C4-2B (cell line): ENCODE results near the gene ALDH1L1.

Source experiments
- H3K27ac ChIP-seq: fragments of 450-650 bp; 2 replicates; pipeline ENCODE4 v1.5.1; 2017
- CTCF ChIP-seq: fragments of 450-650 bp; conservative IDR thresholded peaks from 2 replicates; pipeline ENCODE4 v1.5.1; 2017; ENCODE audit warnings: mild to moderate bottlenecking
- ZFX ChIP-seq: fragments of 450-650 bp; IDR thresholded peaks from 2 replicates; pipeline ENCODE4 v1.6.1; 2017

Gene ALDH1L1

GRCh38 chr3:126117786-126118185 is 62.6 kb downstream of the ALDH1L1 start:
- no peak for TF ChIP-seq CTCF

GRCh38 chr3:126117212-126117611 is 63.2 kb downstream of the ALDH1L1 start:
- TF ChIP-seq ZFX: no peak
- TF ChIP-seq CTCF: no peak
- H3K27ac ChIP-seq: no peak overlapping the region

More at GRCh38 chr3:126117786-126118185, 62.6 kb downstream of the ALDH1L1 start:
- H3K27ac ChIP-seq: no peak overlapping the region

DNA sequence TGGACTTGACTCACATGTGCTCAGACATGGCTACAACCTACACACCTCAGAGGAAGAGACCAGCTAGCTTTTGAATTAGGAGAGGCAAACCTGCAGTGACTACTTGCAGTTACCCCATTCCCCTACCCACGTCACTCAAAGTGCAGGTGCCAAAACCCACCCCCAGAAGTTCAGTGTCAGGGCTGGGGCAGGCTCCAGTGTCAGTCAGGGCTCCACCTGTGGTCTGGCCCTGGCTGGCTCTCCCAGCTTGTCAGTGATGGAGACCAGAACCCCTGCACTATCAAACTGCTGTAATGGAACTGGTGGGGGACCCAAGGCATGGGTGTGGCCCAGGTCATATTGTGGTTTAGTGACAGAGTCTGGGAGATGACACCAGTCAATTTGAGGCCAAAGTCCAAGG is 63.9 kb downstream of the ALDH1L1 start:
- TF ChIP-seq ZFX (no peak), CTCF (no peak)
- no peak overlapping the region for H3K27ac ChIP-seq

DNA sequence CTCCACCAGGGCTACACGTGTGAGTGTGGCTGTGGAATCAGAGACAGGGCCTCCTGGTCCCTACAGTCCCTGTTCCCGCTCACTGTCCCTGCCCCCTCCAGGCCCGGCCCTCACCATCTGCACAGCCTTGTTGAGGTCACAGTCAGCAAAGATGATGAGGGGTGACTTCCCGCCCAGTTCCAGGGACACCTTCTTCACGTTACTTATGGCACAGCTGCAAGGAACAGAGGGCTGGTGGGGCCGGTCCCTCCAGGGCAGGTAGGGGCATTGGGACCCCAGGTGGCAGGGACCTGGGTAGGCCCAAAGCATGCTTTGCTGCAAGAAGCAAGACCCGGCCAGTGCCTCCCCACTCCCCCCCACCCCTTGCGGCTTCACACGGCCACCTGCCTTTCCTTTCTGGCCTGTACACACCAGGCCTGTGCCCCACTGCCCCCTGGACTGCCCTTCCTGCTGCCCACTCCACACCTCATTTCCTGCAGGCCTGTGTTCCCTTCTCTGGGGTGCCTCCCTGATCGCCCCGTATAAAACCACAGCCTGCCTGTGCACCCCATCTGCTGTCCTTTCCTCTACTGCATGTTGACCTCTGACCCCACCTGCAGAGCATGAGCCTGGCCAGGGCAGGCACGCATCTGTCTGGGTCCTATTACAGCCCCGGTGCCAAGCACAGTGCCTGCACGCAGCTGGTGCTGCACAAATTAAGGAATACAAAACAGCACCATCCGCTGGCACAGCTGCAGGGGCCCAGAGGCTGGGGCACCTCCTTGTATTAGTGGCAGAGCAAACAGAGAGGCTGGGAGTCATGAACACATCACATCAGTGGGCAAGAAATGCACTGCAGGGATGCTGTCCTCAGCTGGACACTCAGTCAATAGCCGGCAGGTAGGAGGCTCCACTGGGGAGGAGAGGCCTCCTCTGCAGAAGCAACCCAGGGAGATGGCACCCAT is 65.7 kb downstream of the ALDH1L1 start:
- H3K27ac ChIP-seq: no peak overlapping the region
- TF ChIP-seq CTCF (no peak), ZFX (no peak)

GRCh38 chr3:126113733-126114442 is 66.5 kb downstream of the ALDH1L1 start:
- no peak overlapping the region for H3K27ac ChIP-seq
- TF ChIP-seq ZFX: no peak
- TF ChIP-seq CTCF: no peak; the same call in 1 of the 2 replicates

DNA sequence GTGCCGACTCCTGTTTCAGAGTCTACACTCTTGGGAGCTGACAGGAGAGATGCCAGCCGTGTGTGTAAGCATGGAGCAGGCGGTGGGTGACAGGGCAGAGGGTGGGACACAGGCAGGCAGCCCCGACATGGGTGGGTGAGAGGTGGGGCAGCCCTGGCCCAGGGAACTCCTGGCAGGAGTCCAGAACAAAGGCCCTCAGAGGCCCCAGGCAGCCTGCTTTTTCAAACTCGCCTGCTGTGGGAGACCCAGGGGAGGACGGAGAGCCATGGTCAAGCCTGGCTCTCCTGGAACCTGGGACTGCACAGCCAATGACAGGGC is 67.2 kb downstream of the ALDH1L1 start:
- no peak overlapping the region for H3K27ac ChIP-seq
- no peak for TF ChIP-seq CTCF
- no peak for TF ChIP-seq ZFX

DNA sequence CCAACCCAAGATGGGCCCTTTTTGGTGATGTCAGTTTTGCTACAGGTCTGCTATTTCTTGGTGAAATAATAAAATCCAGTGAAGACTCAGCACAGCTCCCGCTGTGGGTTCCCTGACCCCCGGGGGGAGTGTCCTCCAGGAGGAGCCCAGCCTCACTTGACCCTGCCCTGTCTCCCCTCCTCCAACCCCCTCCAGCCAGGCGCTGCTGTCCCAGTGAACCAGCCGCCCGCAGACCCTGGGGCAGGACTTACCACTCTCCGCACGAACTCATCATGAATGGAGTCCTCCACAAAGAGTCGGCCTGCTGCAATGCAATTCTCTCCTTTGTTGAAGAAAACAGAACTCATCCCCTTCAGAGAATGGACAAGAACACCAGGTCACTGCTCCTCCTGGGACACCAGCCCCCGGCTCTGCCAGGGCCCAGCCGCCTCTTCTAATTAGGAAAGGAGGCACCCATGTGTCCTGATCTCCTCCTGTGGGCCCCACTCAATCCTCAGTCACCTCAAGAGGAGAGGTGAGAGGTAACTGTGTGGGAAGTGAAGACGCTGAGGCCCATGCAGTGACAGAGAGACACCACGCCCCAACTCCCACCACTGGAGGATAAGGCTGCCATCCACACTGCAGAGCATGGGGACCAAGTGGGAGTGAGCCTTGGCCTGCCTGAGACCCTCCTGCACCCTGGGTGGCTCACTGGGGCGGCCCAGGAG is 67.7 kb downstream of the ALDH1L1 start:
- no peak for TF ChIP-seq CTCF
- no peak for TF ChIP-seq ZFX

More for the DNA sequence above, 67.7 kb downstream of the ALDH1L1 start:
- no peak overlapping the region for H3K27ac ChIP-seq
